Psoas muscle (tissue), 8 donors: Measurements from ENCODE around the gene PRR14. TPM values are rescaled to one million over a fixed set of nuclear protein-coding genes. Genes with fewer than 3 reads are reported as not detected.

Source experiments
- ATAC-seq, 4 donors: fragments of 200-7000 bp; cut with Tn5 transposase; one replicate each; pipeline ENCODE4 v1.9.1; 2020; ENCODE audit warnings: moderate library complexity in 3 of 4, mild to moderate bottlenecking in 2 of 4
- DNase-seq, 2 donors: peaks; one replicate each; pipeline ENCODE4 v3.0.0-alpha.2; 2020
- H3K27ac ChIP-seq: fragments of 200-600 bp; one replicate; pipeline ENCODE4 v1.8.0; 2022
- H3K27me3 ChIP-seq, 3 donors: fragments of 200-600 bp in 1 of 3; one replicate each; pipeline versions ENCODE4 v1.6.1 to v1.8.0; 2013 to 2022; ENCODE audit warnings: low read length in 2 of 3, mild to moderate bottlenecking in 2 of 3, moderate library complexity in 1 of 3; ENCODE audit not compliant: insufficient read depth in 3 of 3
- H3K36me3 ChIP-seq, 2 donors: fragments of 200-600 bp in 1 of 2; one replicate each; pipeline versions ENCODE4 v1.6.1 to v1.8.0; 2013 to 2022; ENCODE audit warnings: low read depth in 1 of 2, mild to moderate bottlenecking in 1 of 2, moderate library complexity in 1 of 2; ENCODE audit not compliant: insufficient read depth in 1 of 2
- H3K4me1 ChIP-seq: fragments of 200-600 bp; one replicate; pipeline ENCODE4 v1.8.0; 2022
- H3K4me3 ChIP-seq: fragments of 200-600 bp; one replicate; pipeline ENCODE4 v1.8.0; 2022; ENCODE audit warnings: mild to moderate bottlenecking
- H3K9me3 ChIP-seq: fragments of 200-600 bp; one replicate; pipeline ENCODE4 v1.8.0; 2022
- WGBS, 3 donors: extraction: QIAGEN DNeasy Blood & Tissue Kit; methylation state at CpG; one replicate each; pipeline versions ENCODE4 v1.1.6 to v1.1.7; 2013; 5-methylcytosine and 5-hydroxymethylcytosine counted together
- intact Hi-C, 2 donors: fragments of 100-400 bp; cut with DNase I; formaldehyde crosslinking; loops; one replicate each; pipeline versions ENCODE4 v1.11.0 to v1.14.2; 2022
- polyA plus RNA-seq, 3 donors: library from polyadenylated mRNA; stranded (reverse); fragments of 200-250 nt; gene quantifications; one replicate each; pipeline ENCODE4 v1.2.3, GENCODE V29; 2013
- total RNA-seq, 4 donors: library from RNA; stranded (reverse); fragmentation: NEBNext Ultra II Directional in 2 of 4; extraction: Animal tissue kit (Norgen Biotek cat#: 25700) in 2 of 4; gene quantifications; one replicate each; pipeline versions ENCODE4 v1.2.1 to v1.2.4, GENCODE V29; 2021 to 2023
- TF ChIP-seq, protein P1 (sequence below): fragments of 200-600 bp; IDR thresholded peaks from one replicate; pipeline ENCODE4 v1.8.0; 2022; ENCODE audit warnings: antibody characterized with exemption
- donor health status: healthy with polysubstance abuse.
- donor health status: DM: no; HTN: no; CAD: no; lungs with moderate emphysema.
- donor health status: Bipolar disorder and iron deficiency.
- donor health status: healthy.
- donor health status: DM: yes; HTN: yes; CAD: no.
- donor health status: DM: no; HTN: no; CAD: no.
- donor health status: DM: no; HTN: no; CAD: no.
- donor health status: DM: yes; HTN: yes; CAD: no.

The PRR14 gene
- total and polyA plus RNA-seq, 7 donors, result 13.4 to 26.8 (median 23.8) TPM

GRCh38 chr16:30649725-30650368 is 913 bp upstream of the PRR14 start:
- Histone ChIP-seq H3K27ac (peak overlapping the region; percentile 92), H3K27me3 (no peaks in the 10 kb centered on the region), H3K9me3 (no peaks in the 10 kb centered on the region), H3K4me1 (peaks cover 12% of the 10 kb centered on the region), H3K4me3 (peak overlapping the region; percentile 74), H3K36me3 (peaks cover 0 to 30% of the 10 kb centered on the region in 2 donors)
- TF ChIP-seq, protein P1, sequence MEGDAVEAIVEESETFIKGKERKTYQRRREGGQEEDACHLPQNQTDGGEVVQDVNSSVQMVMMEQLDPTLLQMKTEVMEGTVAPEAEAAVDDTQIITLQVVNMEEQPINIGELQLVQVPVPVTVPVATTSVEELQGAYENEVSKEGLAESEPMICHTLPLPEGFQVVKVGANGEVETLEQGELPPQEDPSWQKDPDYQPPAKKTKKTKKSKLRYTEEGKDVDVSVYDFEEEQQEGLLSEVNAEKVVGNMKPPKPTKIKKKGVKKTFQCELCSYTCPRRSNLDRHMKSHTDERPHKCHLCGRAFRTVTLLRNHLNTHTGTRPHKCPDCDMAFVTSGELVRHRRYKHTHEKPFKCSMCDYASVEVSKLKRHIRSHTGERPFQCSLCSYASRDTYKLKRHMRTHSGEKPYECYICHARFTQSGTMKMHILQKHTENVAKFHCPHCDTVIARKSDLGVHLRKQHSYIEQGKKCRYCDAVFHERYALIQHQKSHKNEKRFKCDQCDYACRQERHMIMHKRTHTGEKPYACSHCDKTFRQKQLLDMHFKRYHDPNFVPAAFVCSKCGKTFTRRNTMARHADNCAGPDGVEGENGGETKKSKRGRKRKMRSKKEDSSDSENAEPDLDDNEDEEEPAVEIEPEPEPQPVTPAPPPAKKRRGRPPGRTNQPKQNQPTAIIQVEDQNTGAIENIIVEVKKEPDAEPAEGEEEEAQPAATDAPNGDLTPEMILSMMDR, result no peak
- DNase-seq (peak in 1 of 2 donors; percentile 46), ATAC-seq (peak in 3 of 4 donors; percentile 0 to 4 (median 3))
- intact Hi-C loops, result loop anchor here in 1 of 2 donors (2.0 to 5.0 kb wide), 2 partner anchors 15 to 78 kb away; partner anchors contain the start of gene ZNF688
- WGBS, 3 donors, result 37 to 43% (median 42%) methylated on average over 21 to 22 of the region's 22 CpGs

DNA sequence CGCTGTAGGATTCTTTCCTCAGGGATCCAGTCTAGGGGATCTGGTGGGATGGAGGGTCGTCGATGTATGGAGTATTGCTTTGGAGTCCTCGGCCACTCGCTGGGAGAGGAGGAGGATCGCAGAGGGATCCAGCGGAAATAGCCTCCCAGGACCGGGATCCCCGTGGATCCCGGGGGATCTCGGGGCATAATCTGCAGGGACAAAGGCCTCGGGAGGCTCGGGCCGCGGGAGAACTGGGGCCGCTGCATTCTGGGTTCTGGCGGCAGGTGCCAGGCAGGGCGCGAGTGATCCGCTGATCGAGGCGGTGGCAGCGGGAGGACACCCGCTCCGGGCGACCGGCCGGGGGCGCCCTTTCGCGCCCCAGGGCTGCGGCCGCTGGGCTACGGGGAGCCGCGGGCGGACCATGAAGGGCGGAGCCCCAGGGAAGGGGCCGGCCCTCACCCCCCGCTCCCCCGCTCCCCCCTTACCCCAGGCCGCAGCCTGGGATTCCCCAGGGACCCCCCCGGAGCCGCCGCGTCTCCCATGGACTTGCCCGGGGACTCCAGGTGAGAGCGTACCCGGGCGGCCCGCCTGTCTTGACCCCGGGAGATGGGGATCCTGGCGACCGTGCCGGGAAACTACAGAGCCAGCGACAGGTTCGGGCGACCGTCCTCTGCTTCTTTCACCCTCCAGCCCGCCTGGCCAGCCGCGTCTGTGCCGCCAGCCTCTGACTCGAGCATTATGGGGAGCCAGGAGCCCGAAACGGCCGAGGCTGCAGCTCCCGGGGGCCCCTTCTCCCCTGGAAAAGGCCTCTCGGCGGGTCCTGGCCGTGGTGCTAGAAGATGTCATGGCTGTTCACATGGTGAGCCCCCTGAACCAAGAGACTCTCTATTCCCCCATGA is 604 bp downstream of the PRR14 start:
- Histone ChIP-seq H3K27me3 (no peaks in the 10 kb centered on the region), H3K36me3 (peaks cover 3 to 45% of the 10 kb centered on the region in 2 donors), H3K4me3 (peak overlapping the region; percentile 74), H3K4me1 (peaks cover 12% of the 10 kb centered on the region), H3K9me3 (no peaks in the 10 kb centered on the region), H3K27ac (peak overlapping the region; percentile 92)
- intact Hi-C loops, result loop anchor here in 1 of 2 donors (2.0 to 5.0 kb wide), 2 partner anchors 17 to 79 kb away; partner anchors contain the start of gene ZNF688
- WGBS, 3 donors, result 0 to 1% (median 1%) methylated on average over 42 to 70 of the region's 71 CpGs
- ATAC-seq, result peak; percentile 72 to 82 (median 76)
- TF ChIP-seq, protein P1, result peak; percentile 61
- peak; percentile 71 to 87 for DNase-seq

- Histone ChIP-seq H3K36me3 (peaks cover 3 to 51% of the 10 kb centered on the region in 2 donors), H3K27ac (peak overlapping the region; percentile 92), H3K27me3 (no peaks in the 10 kb centered on the region), H3K4me1 (peaks cover 17% of the 10 kb centered on the region), H3K4me3 (peak overlapping the region; percentile 74), H3K9me3 (no peaks in the 10 kb centered on the region)
- no peak for ATAC-seq
- 7 to 17% (median 8%) methylated on average over 2 of the region's 2 CpGs for WGBS, 3 donors
- no peak for DNase-seq
- TF ChIP-seq, protein P1, result no peak
- intact Hi-C loops, result loop anchor here in 1 of 2 donors (5.0 kb wide), 1 partner anchor 80 kb away; the partner anchor contains the start of gene ZNF688
These were observed 1.2 kb downstream of the PRR14 start for GRCh38 chr16:30652005-30652296.

DNA sequence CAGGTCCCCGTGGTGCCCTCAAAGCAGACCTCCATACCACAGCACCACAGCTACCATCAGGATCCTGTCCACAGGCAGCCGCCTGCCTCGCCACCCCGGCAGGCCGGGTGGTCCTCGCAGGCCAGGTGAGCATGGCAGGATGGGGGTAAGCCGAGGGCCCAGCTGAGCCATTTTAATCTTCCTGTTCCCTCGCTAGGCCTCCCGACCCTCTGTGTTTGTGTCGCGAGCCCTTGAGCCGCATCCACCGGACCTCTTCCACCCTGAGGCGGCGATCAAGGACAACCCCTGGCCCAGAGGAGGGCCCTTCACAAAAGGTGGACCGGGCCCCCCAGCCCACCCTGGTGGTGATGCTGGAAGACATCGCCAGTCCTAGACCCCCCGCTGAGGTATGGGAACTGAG is 2.0 kb downstream of the PRR14 start:
- WGBS, 3 donors, result 91 to 92% (median 92%) methylated on average over 18 of the region's 18 CpGs
- ATAC-seq (no peak), DNase-seq (no peak)
- H3K27me3 ChIP-seq, result no peaks in the 10 kb centered on the region
- TF ChIP-seq, protein P1, result no peak
- no peak overlapping the region for H3K27ac ChIP-seq
- no peak overlapping the region for H3K4me3 ChIP-seq
- H3K4me1 ChIP-seq, result peaks cover 23% of the 10 kb centered on the region
- intact Hi-C loops, result loop anchor here in 1 of 2 donors (5.0 kb wide), 1 partner anchor 80 kb away; the partner anchor contains the start of gene ZNF688
- no peaks in the 10 kb centered on the region for H3K9me3 ChIP-seq
- peaks cover 3 to 53% of the 10 kb centered on the region in 2 donors for H3K36me3 ChIP-seq
